ENCODE data around the gene PKDCC. TPM values are rescaled to one million over a fixed set of nuclear protein-coding genes. Genes with fewer than 3 reads are reported as not detected.
A peak's percentile ranks its signal among the peaks of the same experiment; 100 is the strongest.

PKDCC gene
- not detected for total RNA-seq

- no peaks in the 10 kb centered on the region for H3K9me3 ChIP-seq (ENCODE audit: low read depth, low read length)
- H3K4me3 ChIP-seq (ENCODE audit: low read length) = peak within 1 kb of the TSS; percentile 18
- H3K27me3 ChIP-seq (ENCODE audit: insufficient read depth, low read length) = peaks cover 50% of the 10 kb centered on the region
- peaks cover 4% of the 10 kb centered on the region for H3K4me1 ChIP-seq (ENCODE audit: insufficient read depth, low read length)
These were observed at the start of gene PKDCC for GRCh38 chr2:42047488-42048298. Gene PKDCC, plus strand, starts transcription at chr2:42048021. Its CDS starts 179 bp downstream, at chr2:42048200.

GRCh38 chr2:41998186-41999127 lies 49.4 kb upstream of the PKDCC start:
- H3K4me1 ChIP-seq (ENCODE audit: insufficient read depth, low read length) = no peaks in the 10 kb centered on the region
- no peak overlapping the region for H3K4me3 ChIP-seq (ENCODE audit: low read length)
- H3K9me3 ChIP-seq (ENCODE audit: low read depth, low read length) = no peaks in the 10 kb centered on the region
- no peaks in the 10 kb centered on the region for H3K27me3 ChIP-seq (ENCODE audit: insufficient read depth, low read length)

GRCh38 chr2:41999128-41999480 lies 48.7 kb upstream of the PKDCC start:
- Histone ChIP-seq H3K9me3 (ENCODE audit: low read depth, low read length) (peaks cover under 1% of the 10 kb centered on the region), H3K4me1 (ENCODE audit: insufficient read depth, low read length) (no peaks in the 10 kb centered on the region), H3K27me3 (ENCODE audit: insufficient read depth, low read length) (no peaks in the 10 kb centered on the region), H3K4me3 (ENCODE audit: low read length) (no peak overlapping the region)

GRCh38 chr2:41999592-42000281 lies 48.1 kb upstream of the PKDCC start:
- peaks cover 4% of the 10 kb centered on the region for H3K9me3 ChIP-seq (ENCODE audit: low read depth, low read length)

GRCh38 chr2:42001711-42002201 lies 46.1 kb upstream of the PKDCC start:
- no peak overlapping the region for H3K4me3 ChIP-seq (ENCODE audit: low read length)
- peaks cover 4% of the 10 kb centered on the region for H3K9me3 ChIP-seq (ENCODE audit: low read depth, low read length)
- no peaks in the 10 kb centered on the region for H3K27me3 ChIP-seq (ENCODE audit: insufficient read depth, low read length)
- H3K4me1 ChIP-seq (ENCODE audit: insufficient read depth, low read length) = no peaks in the 10 kb centered on the region

More at GRCh38 chr2:41999592-42000281, 48.1 kb upstream of the PKDCC start:
- Histone ChIP-seq H3K4me1 (ENCODE audit: insufficient read depth, low read length) (no peaks in the 10 kb centered on the region), H3K27me3 (ENCODE audit: insufficient read depth, low read length) (no peaks in the 10 kb centered on the region), H3K4me3 (ENCODE audit: low read length) (no peak overlapping the region)

- no peaks in the 10 kb centered on the region for H3K4me1 ChIP-seq (ENCODE audit: insufficient read depth, low read length)
- peaks cover 4% of the 10 kb centered on the region for H3K9me3 ChIP-seq (ENCODE audit: low read depth, low read length)
- no peak overlapping the region for H3K4me3 ChIP-seq (ENCODE audit: low read length)
- no peaks in the 10 kb centered on the region for H3K27me3 ChIP-seq (ENCODE audit: insufficient read depth, low read length)
These were observed 40.3 kb upstream of the PKDCC start for GRCh38 chr2:42007551-42007950.

- no peaks in the 10 kb centered on the region for H3K4me1 ChIP-seq (ENCODE audit: insufficient read depth, low read length)
- H3K4me3 ChIP-seq (ENCODE audit: low read length) = no peak overlapping the region
- no peaks in the 10 kb centered on the region for H3K27me3 ChIP-seq (ENCODE audit: insufficient read depth, low read length)
- H3K9me3 ChIP-seq (ENCODE audit: low read depth, low read length) = peaks cover 4% of the 10 kb centered on the region
These were observed 39.4 kb upstream of the PKDCC start for GRCh38 chr2:42008241-42008921.

- no peaks in the 10 kb centered on the region for H3K9me3 ChIP-seq (ENCODE audit: low read depth, low read length)
- no peak overlapping the region for H3K4me3 ChIP-seq (ENCODE audit: low read length)
- H3K27me3 ChIP-seq (ENCODE audit: insufficient read depth, low read length) = no peaks in the 10 kb centered on the region
- no peaks in the 10 kb centered on the region for H3K4me1 ChIP-seq (ENCODE audit: insufficient read depth, low read length)
These were observed 37.9 kb upstream of the PKDCC start for GRCh38 chr2:42009657-42010580.

GRCh38 chr2:42010743-42011298 lies 37.0 kb upstream of the PKDCC start:
- no peaks in the 10 kb centered on the region for H3K9me3 ChIP-seq (ENCODE audit: low read depth, low read length)
- H3K4me3 ChIP-seq (ENCODE audit: low read length) = no peak overlapping the region
- H3K4me1 ChIP-seq (ENCODE audit: insufficient read depth, low read length) = no peaks in the 10 kb centered on the region
- no peaks in the 10 kb centered on the region for H3K27me3 ChIP-seq (ENCODE audit: insufficient read depth, low read length)

- Histone ChIP-seq H3K9me3 (ENCODE audit: low read depth, low read length) (no peaks in the 10 kb centered on the region), H3K4me3 (ENCODE audit: low read length) (no peak overlapping the region), H3K27me3 (ENCODE audit: insufficient read depth, low read length) (no peaks in the 10 kb centered on the region), H3K4me1 (ENCODE audit: insufficient read depth, low read length) (no peaks in the 10 kb centered on the region)
These were observed 35.7 kb upstream of the PKDCC start for GRCh38 chr2:42012137-42012536.

- no peaks in the 10 kb centered on the region for H3K27me3 ChIP-seq (ENCODE audit: insufficient read depth, low read length)
- no peak overlapping the region for H3K4me3 ChIP-seq (ENCODE audit: low read length)
- no peaks in the 10 kb centered on the region for H3K4me1 ChIP-seq (ENCODE audit: insufficient read depth, low read length)
- H3K9me3 ChIP-seq (ENCODE audit: low read depth, low read length) = no peaks in the 10 kb centered on the region
These were observed 35.2 kb upstream of the PKDCC start for GRCh38 chr2:42012651-42013050.

GRCh38 chr2:42013409-42013808 lies 34.4 kb upstream of the PKDCC start:
- no peaks in the 10 kb centered on the region for H3K27me3 ChIP-seq (ENCODE audit: insufficient read depth, low read length)
- H3K4me1 ChIP-seq (ENCODE audit: insufficient read depth, low read length) = no peaks in the 10 kb centered on the region
- H3K4me3 ChIP-seq (ENCODE audit: low read length) = no peak overlapping the region
- H3K9me3 ChIP-seq (ENCODE audit: low read depth, low read length) = no peaks in the 10 kb centered on the region

- H3K27me3 ChIP-seq (ENCODE audit: insufficient read depth, low read length) = peaks cover 3% of the 10 kb centered on the region
- no peak overlapping the region for H3K4me3 ChIP-seq (ENCODE audit: low read length)
- H3K9me3 ChIP-seq (ENCODE audit: low read depth, low read length) = no peaks in the 10 kb centered on the region
- H3K4me1 ChIP-seq (ENCODE audit: insufficient read depth, low read length) = no peaks in the 10 kb centered on the region
These were observed 26.4 kb upstream of the PKDCC start for GRCh38 chr2:42021464-42021863.

All from mononuclear cell (primary cell).